NT2/D1 (cell line): ENCODE results near the gene IPPK.

Experiments
- YY1 ChIP-seq: IDR thresholded peaks from 2 replicates; pipeline ENCODE4 v1.6.1; 2011; ENCODE audit not compliant: insufficient read length, insufficient read depth
- ZNF274 ChIP-seq: IDR thresholded peaks from 2 replicates; pipeline ENCODE4 v1.6.1; 2011; ENCODE audit warnings: mild to moderate bottlenecking, low read depth, low read length

- TF ChIP-seq YY1 (no peak), ZNF274 (no peak)
These were observed 43.4 kb downstream of the IPPK start for GRCh38 chr9:92626484-92626883.
